B cell (primary cell): ENCODE measurements around the gene RPL19.
"Not testable (repeated sequence)": the region's sequence is repeated elsewhere in the genome, so short reads cannot be mapped to it uniquely, and the experiment has no call there.

Experiments used
- CTCF ChIP-seq: fragments of 200-600 bp; IDR thresholded peaks from one replicate; pipeline ENCODE4 v1.8.0; 2022; ENCODE audit warnings: antibody characterized with exemption, mild to moderate bottlenecking
- EZH2 ChIP-seq: IDR thresholded peaks from 2 replicates; pipeline ENCODE4 v1.6.1; 2012; ENCODE audit warnings: borderline replicate concordance, low read depth, mild to moderate bottlenecking, moderate library complexity, low read length; ENCODE audit not compliant: insufficient read depth, poor library complexity, severe bottlenecking

- TF ChIP-seq CTCF, EZH2: not testable (repeated sequence)
Observed at GRCh38 chr17:39168503-39168902, 31.6 kb upstream of the RPL19 start.
